GM12878 (cell line): ENCODE results near the gene SGMS1. TPM values are rescaled to one million over a fixed set of nuclear protein-coding genes. Genes with fewer than 3 reads are reported as not detected.

Experiments
- ATAC-seq: fragments of 200-7000 bp; cut with Tn5 transposase; 3 replicates; pipeline ENCODE4 v1.9.1; 2020; ENCODE audit warnings: mild to moderate bottlenecking, moderate library complexity
- BruUV-seq: library from RNA; stranded (reverse); fragments of 400-500 nt; replicated peaks from 2 replicates; lab custom pipeline; 2021; lab: Mats Ljungman, UMichigan
- CTCF ChIA-PET: fragments of 300-600 bp; sonication (Branson Sonifier 250); formaldehyde crosslinking; extraction: SDS; loops from one replicate; lab custom pipeline; 2021; ENCODE audit warnings: inconsistent platforms; lab: Yijun Ruan, JAX
- POLR2A ChIA-PET: fragments of 350-600 bp; formaldehyde crosslinking; extraction: SDS; loops from one replicate; lab custom pipeline; 2021; ENCODE audit warnings: inconsistent platforms; lab: Charles Lee
- RAD21 ChIA-PET: fragments of 300-600 bp; sonication (Branson Sonifier 250); formaldehyde crosslinking; loops from one replicate; lab custom pipeline; 2023; ENCODE audit warnings: antibody characterized with exemption; ENCODE audit not compliant: unreplicated experiment; lab: Charles Lee
- SMC1A ChIA-PET: fragments of 300-600 bp; sonication (Branson Sonifier 250); formaldehyde crosslinking; loops from one replicate; lab custom pipeline; 2023; ENCODE audit not compliant: unreplicated experiment, uncharacterized antibody; lab: Charles Lee
- DNase-seq: peaks from one replicate; pipeline ENCODE4 v3.0.0-alpha.2; 2011; ENCODE audit warnings: low read depth, low spot score
- FAIRE-seq: peaks from 3 replicates; lab custom pipeline; 2011; peaks lifted over from hg19 to GRCh38; lab: Jason Lieb, UNC
- H2AFZ ChIP-seq: 2 replicates; pipeline ENCODE4 v1.6.0; 2011; ENCODE audit warnings: low read depth, low read length, control low read depth; ENCODE audit not compliant: control insufficient read depth
- H3K27ac ChIP-seq: 2 replicates; pipeline ENCODE4 v1.5.1; 2011; ENCODE audit warnings: control low read depth; ENCODE audit not compliant: control insufficient read depth, insufficient read depth
- H3K27me3 ChIP-seq, 2 experiments: replicated peaks in 1 of 2; 2 replicates each; pipeline versions ENCODE4 v1.6.0 to v1.6.1; 2011; ENCODE audit warnings: low read length in 1 of 2; ENCODE audit not compliant: control insufficient read depth in 2 of 2, insufficient read depth in 2 of 2
- H3K36me3 ChIP-seq, 2 experiments: 2 replicates each; pipeline ENCODE4 v1.5.1; 2011; ENCODE audit warnings: low read length in 1 of 2; ENCODE audit not compliant: control insufficient read depth in 2 of 2, insufficient read depth in 2 of 2
- H3K4me1 ChIP-seq: 2 replicates; pipeline ENCODE4 v1.6.1; 2011; ENCODE audit warnings: mild to moderate bottlenecking, low read length, moderate library complexity, mixed read lengths; ENCODE audit not compliant: control insufficient read depth, insufficient read depth
- H3K4me2 ChIP-seq: 2 replicates; pipeline ENCODE4 v1.6.0; 2011; ENCODE audit warnings: control low read depth; ENCODE audit not compliant: control insufficient read depth, insufficient read depth
- H3K4me3 ChIP-seq: fragments of 200-600 bp; sonication (generic); 2 replicates; pipeline ENCODE4 v1.5.1; 2016
- H3K79me2 ChIP-seq: 2 replicates; pipeline ENCODE4 v1.6.0; 2011; ENCODE audit warnings: low read length; ENCODE audit not compliant: control insufficient read depth, insufficient read depth
- H3K9ac ChIP-seq: 2 replicates; pipeline ENCODE4 v1.8.0; 2011; ENCODE audit warnings: low read length, control low read depth, mixed read lengths; ENCODE audit not compliant: control insufficient read depth, insufficient read depth
- H3K9me3 ChIP-seq: replicated peaks from 3 replicates; pipeline ENCODE4 v1.5.1; 2011; ENCODE audit warnings: mild to moderate bottlenecking, low read length; ENCODE audit not compliant: control insufficient read depth, insufficient read depth
- H4K20me1 ChIP-seq: 2 replicates; pipeline ENCODE4 v1.6.0; 2011; ENCODE audit not compliant: control insufficient read depth, insufficient read depth
- BCL11A ChIP-seq: IDR thresholded peaks from 2 replicates; pipeline ENCODE4 v1.6.1; 2011; ENCODE audit warnings: low read depth, low read length
- CBFB ChIP-seq: IDR thresholded peaks from 2 replicates; pipeline ENCODE4 v1.6.1; 2016; ENCODE audit warnings: antibody characterized with exemption, low read depth
- EED ChIP-seq: sonication (generic); IDR thresholded peaks from 2 replicates; pipeline ENCODE4 v1.6.1; 2016; ENCODE audit warnings: antibody characterized with exemption, low read depth
- FOXM1 ChIP-seq: IDR thresholded peaks from 2 replicates; pipeline ENCODE4 v1.6.1; 2012; ENCODE audit warnings: low read depth, mild to moderate bottlenecking, inconsistent platforms, low read length, moderate library complexity
- HCFC1 ChIP-seq: fragments of 150-350 bp; IDR thresholded peaks from 2 replicates; pipeline ENCODE4 v1.6.1; 2014; ENCODE audit warnings: low read length
- HSF1 ChIP-seq: fragments of 150-350 bp; IDR thresholded peaks from 2 replicates; pipeline ENCODE4 v1.6.1; 2014; ENCODE audit warnings: mild to moderate bottlenecking, low read depth, low read length
- JUNB ChIP-seq: IDR thresholded peaks from 2 replicates; pipeline ENCODE4 v1.6.1; 2016; ENCODE audit warnings: antibody characterized with exemption, mild to moderate bottlenecking
- LARP7 ChIP-seq: fragments of 450-650 bp; IDR thresholded peaks from 2 replicates; pipeline ENCODE4 v1.6.1; 2017; ENCODE audit warnings: mild to moderate bottlenecking
- NFIC ChIP-seq: IDR thresholded peaks from 2 replicates; pipeline ENCODE4 v1.6.1; 2012; ENCODE audit warnings: low read depth, mild to moderate bottlenecking, inconsistent platforms, low read length, moderate library complexity
- RAD51 ChIP-seq: fragments of 450-650 bp; IDR thresholded peaks from 2 replicates; pipeline ENCODE4 v1.6.1; 2016; ENCODE audit warnings: moderate library complexity, mild to moderate bottlenecking, inconsistent platforms
- WRNIP1 ChIP-seq: IDR thresholded peaks from 2 replicates; pipeline ENCODE4 v1.6.1; 2011; ENCODE audit warnings: low read depth, low read length, improper control_type of control experiment, borderline replicate concordance
- ZNF592 ChIP-seq: fragments of 450-650 bp; IDR thresholded peaks from 2 replicates; pipeline ENCODE4 v1.6.1; 2017; ENCODE audit warnings: mild to moderate bottlenecking, moderate library complexity
- ZNF687 ChIP-seq: fragments of 450-650 bp; IDR thresholded peaks from 2 replicates; pipeline ENCODE4 v1.6.1; 2017; ENCODE audit warnings: mild to moderate bottlenecking, moderate library complexity
- WGBS: methylation state at CpG from one replicate; pipeline ENCODE4 v1.1.6; 2016; ENCODE audit warnings: low lambda C conversion rate; ENCODE audit not compliant: insufficient replicate concordance, insufficient coverage; ENCODE audit errors: missing lambda C conversion rate; 5-methylcytosine and 5-hydroxymethylcytosine counted together
- in situ Hi-C: fragments of 300-500 bp; cut with MboI; formaldehyde crosslinking; loops from 9 replicates; pipeline ENCODE4 v1.14.3; 2018; ENCODE audit warnings: mixed read lengths
- intact Hi-C: fragments of 100-400 bp; cut with micrococcal nuclease; formaldehyde crosslinking; loops from one replicate; pipeline ENCODE4 v1.14.2; 2022; ENCODE audit not compliant: unreplicated experiment
- polyA plus RNA-seq, 11 experiments: library from polyadenylated mRNA; depleted of rRNA in 4 of 11; unstranded in 6 of 11; stranded (reverse) in 5 of 11; fragments of >200 nt; fragmentation: Nextera tagmentation in 4 of 11; fragmentation: Illumina TruSeq in 1 of 11; extraction: Ambion mirVana in 4 of 11; extraction: Trizol in 1 of 11; gene quantifications; 1 replicate in 1 of 11; 2 replicates in 10 of 11; pipeline versions ENCODE4 v1.2.1 to v1.2.3, GENCODE V29; 2011 to 2016; ENCODE audit warnings: inconsistent platforms in 2 of 11, missing spikeins in 2 of 11, low read depth in 1 of 11
- total RNA-seq, 4 experiments: library from RNA; depleted of rRNA in 3 of 4; stranded (reverse); fragments of >200 nt in 3 of 4; fragmentation: Illumina TruSeq in 1 of 4; extraction: Trizol in 1 of 4; gene quantifications; 2 replicates each; pipeline versions ENCODE4 v1.2.1 to v1.2.3, GENCODE V29; 2013 to 2021

SGMS1 gene
- total and polyA plus RNA-seq, 10 of the 15 experiments (the other 5 are each of a cell fraction or from before 2014, with no cell fraction given): 1.4 to 14.5 (median 4.9) TPM

GRCh38 chr10:50280049-50280841 is 343.5 kb downstream of the SGMS1 start:
- intact Hi-C loops: no loop called here
- H3K4me1 ChIP-seq: no peaks in the 10 kb centered on the region
- BruUV-seq: no TSS peak
- 39% methylated on average over 5 of the region's 5 CpGs for WGBS
- no peaks in the 10 kb centered on the region for H3K79me2 ChIP-seq
- no peak overlapping the region for H3K4me3 ChIP-seq
- no peaks in the 10 kb centered on the region for H4K20me1 ChIP-seq
- CTCF ChIA-PET: interaction anchor here (1.2 to 1.5 kb wide), 3 partner anchors 21 to 56 kb away, joined by 3 read pairs; no protein-coding TSS in a partner anchor
- no peaks in the 10 kb centered on the region for H3K36me3 ChIP-seq
- RAD21 ChIA-PET: no interaction called here
- ATAC-seq (no peak), DNase-seq (no peak), FAIRE-seq (no peak)
- H3K27me3 ChIP-seq: peaks cover 0 to 5% of the 10 kb centered on the region in 2 experiments; a peak in 2 of 4 replicates
- in situ Hi-C loops: no loop called here
- no peak overlapping the region for H2AFZ ChIP-seq
- no peak overlapping the region for H3K4me2 ChIP-seq
- POLR2A ChIA-PET: no interaction called here
- no peaks in the 10 kb centered on the region for H3K9me3 ChIP-seq
- H3K9ac ChIP-seq: no peak overlapping the region
- no peak overlapping the region for H3K27ac ChIP-seq
- SMC1A ChIA-PET: no interaction called here
- no peak for TF ChIP-seq WRNIP1
- TF ChIP-seq NFIC: no peak
- TF ChIP-seq EED: no peak
- TF ChIP-seq HCFC1: no peak
- TF ChIP-seq ZNF687: no peak
- no peak for TF ChIP-seq ZNF592
- TF ChIP-seq JUNB: no peak
- no peak for TF ChIP-seq BCL11A
- TF ChIP-seq HSF1: no peak
- no peak for TF ChIP-seq LARP7
- no peak for TF ChIP-seq CBFB
- no peak for TF ChIP-seq FOXM1
- no peak for TF ChIP-seq RAD51
